CD4-positive, alpha-beta T cell treated with Interleukin-21 for 1 hour (primary cell): ENCODE measurements around the gene FAM222B.
"Not testable (repeated sequence)": the region's sequence is repeated elsewhere in the genome, so short reads cannot be mapped to it uniquely, and the experiment has no call there.

Source experiments
- DNase-seq: peaks from one replicate; pipeline ENCODE4 v3.0.0-alpha.2; 2020

FAM222B gene

GRCh38 chr17:28726226-28726626 lies 116.4 kb downstream of the FAM222B start, which contains the start of gene TLCD1:
TLCD1 (minus strand) TSS chr17:28726233; CDS start chr17:28726097, 136 bp downstream.
- DNase-seq, result peak; percentile 73

DNA sequence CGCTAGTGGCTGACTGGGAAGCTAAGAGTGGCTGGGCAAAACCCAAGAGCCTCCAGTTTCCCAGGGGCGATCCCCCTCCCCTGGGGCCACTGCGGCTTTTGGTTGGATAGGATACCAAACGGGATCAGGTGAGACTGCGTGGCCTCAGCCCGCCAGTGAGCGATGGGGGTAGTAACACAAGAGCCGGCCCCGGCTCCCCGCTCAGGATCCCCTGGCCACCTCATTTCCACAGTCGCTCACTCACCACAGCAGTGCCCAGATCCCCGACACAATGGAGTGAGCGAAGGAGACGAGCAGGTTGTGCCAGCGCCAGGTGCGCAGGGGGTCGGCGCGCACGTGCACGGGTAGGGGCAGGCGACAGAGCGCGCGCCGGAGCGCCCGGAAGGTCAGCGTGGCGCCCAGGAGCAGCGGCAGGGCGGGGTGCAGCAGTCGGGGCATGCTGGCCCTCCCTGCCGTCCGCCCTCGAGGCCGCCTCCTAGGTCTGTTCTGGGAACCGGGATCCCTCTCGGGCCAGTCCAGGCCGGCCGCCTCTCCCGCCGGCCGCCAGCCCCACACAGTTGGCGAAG lies 116.8 kb downstream of the FAM222B start:
- no peak for DNase-seq

- no peak for DNase-seq
These were observed 117.4 kb downstream of the FAM222B start for GRCh38 chr17:28725166-28725659.

- DNase-seq, result no peak
These were observed 118.0 kb downstream of the FAM222B start for GRCh38 chr17:28724500-28725165.

- DNase-seq, result not testable (repeated sequence)
These were observed 118.6 kb downstream of the FAM222B start for GRCh38 chr17:28723836-28724499.

DNA sequence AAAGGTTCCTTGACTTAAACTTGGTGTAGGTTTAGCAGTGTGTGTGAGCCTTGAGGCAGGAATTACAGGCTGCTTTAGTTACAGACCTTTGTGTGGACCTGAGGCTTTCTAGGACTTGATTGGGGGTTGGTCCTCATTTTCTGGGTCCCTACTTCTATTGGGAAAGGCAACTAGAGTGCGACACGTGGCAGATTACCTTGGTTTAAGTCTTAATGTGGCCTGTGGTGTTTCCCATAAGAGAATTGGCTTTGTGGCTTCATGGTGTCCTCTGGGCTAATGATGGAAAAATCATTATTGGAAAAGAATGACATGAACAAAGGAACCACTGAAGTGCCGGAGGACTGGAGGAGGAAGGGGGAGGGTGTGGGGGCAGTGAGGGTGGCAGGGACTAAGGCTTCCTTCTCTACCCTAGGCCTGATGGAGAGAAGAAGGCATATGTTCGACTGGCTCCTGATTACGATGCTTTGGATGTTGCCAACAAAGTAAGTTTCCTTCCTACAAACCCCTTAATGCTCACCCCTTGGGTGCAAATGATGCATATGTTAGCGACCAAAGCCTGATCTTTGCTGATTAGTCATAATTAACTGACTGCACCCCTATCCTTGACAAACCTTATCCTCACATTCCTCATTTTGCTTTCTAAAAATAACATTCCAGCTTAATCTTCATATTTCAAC lies 119.3 kb downstream of the FAM222B start:
- DNase-seq, result no peak

GRCh38 chr17:28722417-28723158 lies 120.0 kb downstream of the FAM222B start:
- DNase-seq, result no peak

GRCh38 chr17:28720997-28721329 lies 121.6 kb downstream of the FAM222B start:
- DNase-seq, result not testable (repeated sequence)

- DNase-seq, result peak; percentile 39
These were observed 122.2 kb downstream of the FAM222B start for GRCh38 chr17:28720247-28720996.

DNA sequence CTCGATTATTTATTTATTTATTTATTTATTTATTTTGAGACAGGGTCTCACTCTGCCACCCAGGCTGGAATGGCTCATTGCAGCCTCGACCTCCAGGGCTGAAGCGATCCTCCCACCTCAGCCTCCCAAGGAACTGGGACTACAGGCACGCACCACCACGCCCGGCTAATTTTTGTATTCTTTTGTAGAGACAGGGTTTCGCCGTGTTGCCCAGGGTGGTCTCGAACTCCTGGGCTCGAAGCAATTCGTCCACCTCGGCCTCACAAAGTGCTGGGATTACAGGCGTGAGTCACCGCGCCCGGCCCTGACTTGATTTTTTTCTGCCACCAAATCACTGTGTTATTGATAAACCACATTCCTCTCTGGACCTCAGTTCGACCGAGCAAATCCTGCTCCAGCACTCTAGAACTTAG lies 123.6 kb downstream of the FAM222B start:
- no peak for DNase-seq

DNA sequence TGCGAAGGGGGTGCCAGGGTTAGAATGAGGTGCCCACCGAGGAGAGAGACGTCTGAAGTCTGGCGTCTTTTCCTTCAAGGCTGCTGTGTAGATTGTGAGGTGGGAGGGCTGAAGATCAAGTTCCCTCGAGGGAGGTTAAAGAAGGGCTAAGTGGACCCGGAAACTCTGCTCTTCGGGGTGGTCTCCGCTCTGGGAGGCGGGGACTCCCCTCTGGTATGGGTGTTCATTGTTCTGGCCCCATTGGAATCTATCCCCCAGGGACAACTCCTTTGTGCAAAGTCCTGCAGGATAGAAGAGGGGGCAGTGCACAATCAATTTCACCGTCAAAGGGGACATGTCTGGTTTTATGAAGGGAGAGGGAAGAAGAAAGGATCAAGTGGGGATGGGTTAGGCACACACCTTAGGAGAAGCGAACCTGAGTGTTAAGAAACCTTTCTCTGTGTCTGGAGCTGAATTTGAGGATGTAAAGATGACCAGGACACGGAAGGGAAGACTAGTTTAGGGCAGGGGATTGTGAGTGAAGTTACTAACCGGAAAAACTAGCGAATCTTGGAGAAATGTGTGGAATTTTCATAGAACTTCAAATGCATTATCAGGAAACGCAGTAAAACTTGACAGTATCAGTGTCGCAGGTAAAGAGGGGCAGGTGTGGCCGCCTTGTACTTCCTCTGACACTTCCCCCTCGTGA lies 124.1 kb downstream of the FAM222B start:
- DNase-seq, result no peak

GRCh38 chr17:28717578-28718332 lies 124.8 kb downstream of the FAM222B start, which contains the start of gene RAB34:
RAB34 (minus strand) TSS chr17:28717868; CDS start chr17:28717266, 602 bp downstream.
- DNase-seq, result no peak

- DNase-seq, result no peak
These were observed 125.6 kb downstream of the FAM222B start for GRCh38 chr17:28716740-28717577.

GRCh38 chr17:28715217-28715616 lies 127.4 kb downstream of the FAM222B start:
- DNase-seq, result no peak

GRCh38 chr17:28714281-28714680 lies 128.3 kb downstream of the FAM222B start:
- no peak for DNase-seq

DNA sequence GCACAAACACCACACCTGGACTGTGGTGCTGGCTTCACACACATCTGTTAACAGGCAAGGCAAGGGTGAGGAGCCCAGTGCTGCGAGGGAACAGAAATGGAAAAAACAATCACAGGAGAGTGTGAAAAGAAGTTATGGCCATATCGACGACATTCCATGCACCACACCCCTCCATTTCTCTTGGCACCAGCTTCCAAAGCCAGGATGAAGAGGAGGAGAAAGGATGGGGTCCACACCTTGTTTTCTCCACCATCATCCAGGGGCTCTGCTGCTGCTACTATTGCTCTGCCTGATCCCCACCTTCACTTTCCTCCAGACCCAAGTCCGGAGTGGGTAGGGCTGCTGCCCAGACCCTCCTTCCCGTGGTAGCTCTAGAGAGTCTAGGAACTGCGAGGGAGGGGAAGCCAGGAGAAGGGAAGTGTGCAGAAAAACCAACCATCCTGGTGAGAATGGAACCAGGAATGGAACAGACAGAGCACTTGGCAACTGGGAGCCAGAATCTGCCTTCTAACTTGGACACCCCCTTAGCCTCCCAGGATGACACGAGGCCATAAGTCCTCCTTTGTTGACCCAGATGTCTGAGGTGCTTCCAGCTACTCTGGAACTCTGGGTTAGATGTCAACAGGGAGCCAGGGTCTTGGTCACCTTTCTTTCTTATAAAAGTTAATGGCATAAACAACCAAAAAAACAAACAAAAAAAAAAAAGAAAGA lies 129.7 kb downstream of the FAM222B start:
- DNase-seq, result no peak

- DNase-seq, result peak; percentile 79
These were observed 130.4 kb downstream of the FAM222B start for GRCh38 chr17:28712032-28712704.

- no peak for DNase-seq
These were observed 130.9 kb downstream of the FAM222B start, which contains the start of gene PROCA1 for GRCh38 chr17:28711723-28712031. PROCA1 (minus strand) TSS chr17:28711888; CDS start chr17:28711660, 228 bp downstream.
